ENCODE measurements around the gene HSD11B2. TPM values are rescaled to one million over a fixed set of nuclear protein-coding genes. Genes with fewer than 3 reads are reported as not detected.

HSD11B2 gene
- total RNA-seq, 1 experiment from 2014 or later, result not detected

GRCh38 chr16:67463059-67463458 lies 32.1 kb downstream of the HSD11B2 start:
- Histone ChIP-seq H3K9me3 (replicated peaks) (no peaks in the 10 kb centered on the region), H3K36me3 (peaks cover 17% of the 10 kb centered on the region), H3K4me3 (no peak overlapping the region), H3K27ac (no peak overlapping the region), H3K27me3 (replicated peaks) (no peaks in the 10 kb centered on the region), H3K4me1 (replicated peaks) (peaks cover 27% of the 10 kb centered on the region)
- no peak for DNase-seq (ENCODE audit: low read depth in 1 of 2, low spot score in 2 of 2)

- Histone ChIP-seq H3K27me3 (replicated peaks) (no peaks in the 10 kb centered on the region), H3K9me3 (replicated peaks) (no peaks in the 10 kb centered on the region), H3K27ac (no peak overlapping the region), H3K4me3 (no peak overlapping the region), H3K4me1 (replicated peaks) (peaks cover 27% of the 10 kb centered on the region), H3K36me3 (peaks cover 17% of the 10 kb centered on the region)
- DNase-seq (ENCODE audit: low read depth in 1 of 2, low spot score in 2 of 2), result no peak
Measured at GRCh38 chr16:67463691-67464090, 32.8 kb downstream of the HSD11B2 start.

GRCh38 chr16:67464565-67464964 lies 33.6 kb downstream of the HSD11B2 start:
- Histone ChIP-seq H3K9me3 (replicated peaks) (no peaks in the 10 kb centered on the region), H3K27me3 (replicated peaks) (no peaks in the 10 kb centered on the region), H3K4me1 (replicated peaks) (peaks cover 27% of the 10 kb centered on the region), H3K36me3 (peaks cover 17% of the 10 kb centered on the region), H3K27ac (no peak overlapping the region), H3K4me3 (no peak overlapping the region)
- DNase-seq (ENCODE audit: low read depth in 1 of 2, low spot score in 2 of 2), result no peak

- H3K36me3 ChIP-seq, result peaks cover 9% of the 10 kb centered on the region
- no peak overlapping the region for H3K4me3 ChIP-seq
- no peaks in the 10 kb centered on the region for H3K9me3 ChIP-seq (replicated peaks)
- DNase-seq (ENCODE audit: low read depth in 1 of 2, low spot score in 2 of 2), result peak; percentile 56 to 75
- H3K27me3 ChIP-seq (replicated peaks), result no peaks in the 10 kb centered on the region
- H3K4me1 ChIP-seq (replicated peaks), result peaks cover 27% of the 10 kb centered on the region
- no peak overlapping the region for H3K27ac ChIP-seq
Measured at GRCh38 chr16:67466581-67466980, 35.7 kb downstream of the HSD11B2 start.

- Histone ChIP-seq H3K27me3 (replicated peaks) (no peaks in the 10 kb centered on the region), H3K36me3 (0 out of 2 replicates have a peak, but pooled peaks cover 3% of the 10 kb centered on the region)
Measured at GRCh38 chr16:67468731-67469130, 37.8 kb downstream of the HSD11B2 start.

GRCh38 chr16:67470359-67470758 lies 39.4 kb downstream of the HSD11B2 start:
- no peak for DNase-seq (ENCODE audit: low read depth in 1 of 2, low spot score in 2 of 2)
- Histone ChIP-seq H3K4me1 (replicated peaks) (peaks cover 25% of the 10 kb centered on the region), H3K27ac (no peak overlapping the region)

More at GRCh38 chr16:67468731-67469130, 37.8 kb downstream of the HSD11B2 start:
- H3K27ac ChIP-seq, result no peak overlapping the region
- no peak overlapping the region for H3K4me3 ChIP-seq
- DNase-seq (ENCODE audit: low read depth in 1 of 2, low spot score in 2 of 2), result no peak
- peaks cover 27% of the 10 kb centered on the region for H3K4me1 ChIP-seq (replicated peaks)
- no peaks in the 10 kb centered on the region for H3K9me3 ChIP-seq (replicated peaks)

GRCh38 chr16:67471758-67472384 lies 41.0 kb downstream of the HSD11B2 start:
- Histone ChIP-seq H3K4me3 (no peak overlapping the region), H3K4me1 (replicated peaks) (peaks cover 9% of the 10 kb centered on the region), H3K9me3 (replicated peaks) (no peaks in the 10 kb centered on the region), H3K27ac (no peak overlapping the region), H3K36me3 (peaks cover 12% of the 10 kb centered on the region), H3K27me3 (replicated peaks) (no peaks in the 10 kb centered on the region)
- no peak for DNase-seq (ENCODE audit: low read depth in 1 of 2, low spot score in 2 of 2)

More at GRCh38 chr16:67470359-67470758, 39.4 kb downstream of the HSD11B2 start:
- H3K4me3 ChIP-seq, result no peak overlapping the region
- no peaks in the 10 kb centered on the region for H3K9me3 ChIP-seq (replicated peaks)
- no peaks in the 10 kb centered on the region for H3K27me3 ChIP-seq (replicated peaks)
- peaks cover 6% of the 10 kb centered on the region for H3K36me3 ChIP-seq

GRCh38 chr16:67474551-67475455 lies 43.9 kb downstream of the HSD11B2 start:
- peaks cover 4% of the 10 kb centered on the region; the same call in 1 of the 2 replicates for H3K4me1 ChIP-seq (replicated peaks)
- H3K27me3 ChIP-seq (replicated peaks), result no peaks in the 10 kb centered on the region
- H3K27ac ChIP-seq, result no peak overlapping the region
- no peak overlapping the region for H3K4me3 ChIP-seq
- no peak for DNase-seq (ENCODE audit: low read depth in 1 of 2, low spot score in 2 of 2)
- peaks cover 14% of the 10 kb centered on the region for H3K36me3 ChIP-seq
- no peaks in the 10 kb centered on the region for H3K9me3 ChIP-seq (replicated peaks)

GRCh38 chr16:67477960-67478554 lies 47.1 kb downstream of the HSD11B2 start:
- no peak for DNase-seq (ENCODE audit: low read depth in 1 of 2, low spot score in 2 of 2)

GRCh38 chr16:67480833-67481560 lies 50.1 kb downstream of the HSD11B2 start, which contains the start of gene ATP6V0D1:
TSS of gene ATP6V0D1 (minus strand) at chr16:67481157. CDS start at chr16:67481086, 71 bp downstream.
- H3K4me3 ChIP-seq, result peak within 1 kb of the TSS; percentile 79
- no peaks in the 10 kb centered on the region for H3K9me3 ChIP-seq (replicated peaks)
- peak within 1 kb of the TSS; percentile 23 for H3K27ac ChIP-seq
- H3K4me1 ChIP-seq (replicated peaks), result peaks cover 13% of the 10 kb centered on the region
- H3K36me3 ChIP-seq, result peaks cover 3% of the 10 kb centered on the region
- DNase-seq (ENCODE audit: low read depth in 1 of 2, low spot score in 2 of 2), result peak; percentile 97 to 98
- no peaks in the 10 kb centered on the region for H3K27me3 ChIP-seq (replicated peaks)

More at GRCh38 chr16:67477960-67478554, 47.1 kb downstream of the HSD11B2 start:
- Histone ChIP-seq H3K4me3 (no peak overlapping the region), H3K27me3 (replicated peaks) (no peaks in the 10 kb centered on the region), H3K9me3 (replicated peaks) (no peaks in the 10 kb centered on the region), H3K36me3 (peaks cover 12% of the 10 kb centered on the region), H3K4me1 (replicated peaks) (peaks cover 13% of the 10 kb centered on the region), H3K27ac (no peak overlapping the region)

GRCh38 chr16:67481561-67482232 lies 50.8 kb downstream of the HSD11B2 start:
- Histone ChIP-seq H3K27ac (no peak overlapping the region), H3K4me1 (replicated peaks) (peaks cover 13% of the 10 kb centered on the region), H3K9me3 (replicated peaks) (no peaks in the 10 kb centered on the region), H3K27me3 (replicated peaks) (no peaks in the 10 kb centered on the region), H3K4me3 (peak overlapping the region; percentile 79), H3K36me3 (peaks cover 3% of the 10 kb centered on the region)
- DNase-seq (ENCODE audit: low read depth in 1 of 2, low spot score in 2 of 2), result no peak

- Histone ChIP-seq H3K27ac (no peak overlapping the region), H3K4me3 (no peak overlapping the region), H3K4me1 (replicated peaks) (peaks cover 13% of the 10 kb centered on the region), H3K27me3 (replicated peaks) (no peaks in the 10 kb centered on the region), H3K36me3 (peaks cover 3% of the 10 kb centered on the region), H3K9me3 (replicated peaks) (no peaks in the 10 kb centered on the region)
- DNase-seq (ENCODE audit: low read depth in 1 of 2, low spot score in 2 of 2), result no peak
Measured at GRCh38 chr16:67482233-67482924, 51.5 kb downstream of the HSD11B2 start.
